A673 (cell line): ENCODE results near the gene TCIRG1. TPM values are rescaled to one million over a fixed set of nuclear protein-coding genes. Genes with fewer than 3 reads are reported as not detected.
A peak's percentile ranks its signal among the peaks of the same experiment; 100 is the strongest.

Experiments used
- BruUV-seq: library from RNA; stranded (reverse); fragments of 400-500 nt; replicated peaks from 2 replicates; lab custom pipeline; 2021; lab: Mats Ljungman, UMichigan
- CTCF ChIA-PET: fragments of 300-600 bp; sonication (Branson Sonifier 250); formaldehyde crosslinking; loops from one replicate; lab custom pipeline; 2022; ENCODE audit warnings: antibody characterized with exemption; lab: Charles Lee
- POLR2A ChIA-PET: fragments of 300-600 bp; sonication (Branson Sonifier 250); formaldehyde crosslinking; loops from one replicate; lab custom pipeline; 2022; ENCODE audit warnings: antibody characterized with exemption; ENCODE audit not compliant: low non-redundant PET; lab: Charles Lee
- DNase-seq: peaks from one replicate; pipeline ENCODE4 v3.0.0-alpha.2; 2015; ENCODE audit warnings: low spot score
- H3K27ac ChIP-seq: fragments of 200-600 bp; sonication (generic); 2 replicates; pipeline ENCODE4 v1.5.1; 2016; ENCODE audit warnings: mixed run types, low read depth, mild to moderate bottlenecking, mixed read lengths, antibody characterized with exemption, low read length; ENCODE audit not compliant: poor library complexity, severe bottlenecking
- H3K27me3 ChIP-seq: fragments of 200-600 bp; sonication (generic); replicated peaks from 2 replicates; pipeline ENCODE4 v1.6.1; 2017; ENCODE audit warnings: mixed run types, low read depth, mild to moderate bottlenecking, mixed read lengths, antibody characterized with exemption, low read length; ENCODE audit not compliant: insufficient read depth, poor library complexity
- H3K36me3 ChIP-seq: fragments of 200-600 bp; sonication (generic); 2 replicates; pipeline ENCODE4 v1.6.1; 2016; ENCODE audit warnings: mixed run types, mild to moderate bottlenecking, mixed read lengths, antibody characterized with exemption, low read length; ENCODE audit not compliant: insufficient read depth, poor library complexity, severe bottlenecking
- H3K4me1 ChIP-seq: fragments of 200-600 bp; sonication (generic); 2 replicates; pipeline ENCODE4 v1.6.1; 2017; ENCODE audit warnings: mixed run types, mild to moderate bottlenecking, mixed read lengths, antibody characterized with exemption, low read length; ENCODE audit not compliant: insufficient read depth, poor library complexity, severe bottlenecking
- H3K4me3 ChIP-seq: fragments of 200-600 bp; sonication (generic); 2 replicates; pipeline ENCODE4 v1.5.1; 2016; ENCODE audit warnings: low read depth, mixed run types, mild to moderate bottlenecking, mixed read lengths, low read length; ENCODE audit not compliant: poor library complexity, severe bottlenecking
- H3K9me3 ChIP-seq: fragments of 200-600 bp; sonication (generic); 2 replicates; pipeline ENCODE4 v1.6.1; 2016; ENCODE audit warnings: mixed run types, low read depth, mild to moderate bottlenecking, mixed read lengths, antibody characterized with exemption, low read length; ENCODE audit not compliant: poor library complexity, severe bottlenecking
- EZH2 ChIP-seq: fragments of 200-600 bp; sonication (generic); IDR thresholded peaks from 2 replicates; pipeline ENCODE4 v1.6.1; 2017; ENCODE audit warnings: borderline replicate concordance, low read depth, mild to moderate bottlenecking, mixed read lengths, antibody characterized with exemption, low read length; ENCODE audit not compliant: poor library complexity, severe bottlenecking
- intact Hi-C: fragments of 100-400 bp; cut with micrococcal nuclease; formaldehyde crosslinking; loops from one replicate; pipeline ENCODE4 v1.10.0; 2022; ENCODE audit not compliant: unreplicated experiment
- total RNA-seq: library from RNA; stranded (reverse); gene quantifications from 2 replicates; pipeline ENCODE4 v1.2.3, GENCODE V29; 2021
- TF ChIP-seq, protein P1 (sequence below): fragments of 300-800, 200-600 bp; sonication (generic); conservative IDR thresholded peaks from 2 replicates; pipeline ENCODE4 v1.5.1; 2017; ENCODE audit warnings: low read depth, mild to moderate bottlenecking, antibody characterized with exemption, low read length, moderate library complexity, mixed read lengths

The TCIRG1 gene
- total RNA-seq, 1 experiment from 2014 or later: 15.0 TPM

DNA sequence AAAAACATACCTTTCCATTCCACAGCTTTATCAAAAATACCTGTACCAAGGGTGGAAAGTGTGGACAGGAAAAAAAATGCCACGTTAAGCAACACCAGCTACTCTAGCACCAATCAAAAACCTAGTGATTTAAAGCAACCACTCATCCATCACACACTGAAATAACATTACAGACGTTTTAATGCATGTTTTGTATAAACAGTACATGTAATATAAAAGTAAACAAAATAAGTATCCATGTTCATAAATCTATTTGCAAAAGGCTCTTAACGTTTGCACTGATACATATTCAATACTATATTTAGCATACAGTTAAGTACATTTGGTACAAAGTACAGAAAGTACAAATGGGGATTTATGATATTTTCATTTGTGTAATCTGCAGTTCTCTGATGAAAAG is 43.7 kb downstream of the TCIRG1 start:
- CTCF ChIA-PET: no interaction called here

DNA sequence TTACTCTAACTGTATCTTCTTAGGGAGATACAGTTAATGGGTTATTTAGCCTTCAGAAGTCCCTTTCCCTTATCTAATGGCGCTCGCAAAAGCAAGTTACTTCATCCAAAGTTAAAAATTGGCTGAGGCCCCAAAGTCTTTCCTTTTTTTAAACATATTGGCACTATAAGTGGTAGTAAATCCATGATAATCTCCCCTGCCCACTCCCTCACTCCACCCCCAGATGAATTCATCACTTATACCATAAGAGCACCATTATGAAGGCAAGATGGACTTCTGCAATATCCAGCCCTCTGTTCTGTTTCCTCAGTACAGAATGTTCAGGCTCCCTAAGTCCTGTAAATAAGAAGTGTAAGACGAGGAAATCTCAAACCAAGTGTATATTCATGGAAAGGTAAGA is 44.7 kb downstream of the TCIRG1 start:
- intact Hi-C loops: no loop called here
- POLR2A ChIA-PET: no interaction called here
- peak; percentile 12 for DNase-seq
- TF ChIP-seq, protein P1, sequence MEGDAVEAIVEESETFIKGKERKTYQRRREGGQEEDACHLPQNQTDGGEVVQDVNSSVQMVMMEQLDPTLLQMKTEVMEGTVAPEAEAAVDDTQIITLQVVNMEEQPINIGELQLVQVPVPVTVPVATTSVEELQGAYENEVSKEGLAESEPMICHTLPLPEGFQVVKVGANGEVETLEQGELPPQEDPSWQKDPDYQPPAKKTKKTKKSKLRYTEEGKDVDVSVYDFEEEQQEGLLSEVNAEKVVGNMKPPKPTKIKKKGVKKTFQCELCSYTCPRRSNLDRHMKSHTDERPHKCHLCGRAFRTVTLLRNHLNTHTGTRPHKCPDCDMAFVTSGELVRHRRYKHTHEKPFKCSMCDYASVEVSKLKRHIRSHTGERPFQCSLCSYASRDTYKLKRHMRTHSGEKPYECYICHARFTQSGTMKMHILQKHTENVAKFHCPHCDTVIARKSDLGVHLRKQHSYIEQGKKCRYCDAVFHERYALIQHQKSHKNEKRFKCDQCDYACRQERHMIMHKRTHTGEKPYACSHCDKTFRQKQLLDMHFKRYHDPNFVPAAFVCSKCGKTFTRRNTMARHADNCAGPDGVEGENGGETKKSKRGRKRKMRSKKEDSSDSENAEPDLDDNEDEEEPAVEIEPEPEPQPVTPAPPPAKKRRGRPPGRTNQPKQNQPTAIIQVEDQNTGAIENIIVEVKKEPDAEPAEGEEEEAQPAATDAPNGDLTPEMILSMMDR: no peak
- no peak for TF ChIP-seq EZH2
- H3K27me3 ChIP-seq: no peaks in the 10 kb centered on the region
- H3K36me3 ChIP-seq: no peaks in the 10 kb centered on the region
- CTCF ChIA-PET: no interaction called here
- BruUV-seq: no TSS peak
- H3K4me1 ChIP-seq: peaks cover 5% of the 10 kb centered on the region
- H3K9me3 ChIP-seq: no peaks in the 10 kb centered on the region
- no peak overlapping the region for H3K27ac ChIP-seq
- H3K4me3 ChIP-seq: no peak overlapping the region

More for the DNA sequence above, 43.7 kb downstream of the TCIRG1 start:
- DNase-seq: no peak
- Histone ChIP-seq H3K36me3 (no peaks in the 10 kb centered on the region), H3K27me3 (no peaks in the 10 kb centered on the region), H3K4me1 (peaks cover 5% of the 10 kb centered on the region), H3K4me3 (no peak overlapping the region), H3K9me3 (no peaks in the 10 kb centered on the region), H3K27ac (no peak overlapping the region)
- POLR2A ChIA-PET: no interaction called here
- no TSS peak for BruUV-seq
- intact Hi-C loops: no loop called here
- TF ChIP-seq, protein P1: no peak
- no peak for TF ChIP-seq EZH2

DNA sequence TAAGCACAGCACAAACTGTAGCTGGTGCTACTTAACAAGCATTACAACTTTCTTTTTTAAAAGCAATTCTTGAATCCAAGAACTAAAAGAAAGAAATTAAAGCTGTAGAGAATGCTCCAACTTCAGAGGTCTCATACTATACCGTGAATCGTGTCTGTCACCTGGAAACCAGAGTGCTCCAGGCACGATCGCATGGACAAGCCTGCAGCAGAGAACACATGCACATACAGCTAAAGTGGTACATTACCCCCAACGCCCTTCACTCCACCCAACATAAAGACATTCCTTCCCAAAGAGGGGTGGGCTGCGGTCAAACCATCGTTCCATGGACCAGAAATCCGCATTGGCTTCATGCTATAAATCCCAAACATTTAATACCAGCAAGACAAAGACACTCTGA is 50.9 kb downstream of the TCIRG1 start:
- BruUV-seq: no TSS peak
- Histone ChIP-seq H3K9me3 (no peaks in the 10 kb centered on the region), H3K36me3 (no peaks in the 10 kb centered on the region), H3K27me3 (no peaks in the 10 kb centered on the region), H3K27ac (no peak overlapping the region), H3K4me3 (no peak overlapping the region), H3K4me1 (no peaks in the 10 kb centered on the region)
- ChIA-PET POLR2A (no interaction called here), CTCF (no interaction called here)
- TF ChIP-seq, protein P1: no peak
- no peak for TF ChIP-seq EZH2
- DNase-seq: no peak
- intact Hi-C loops: no loop called here
